Epithelial cell of esophagus (primary cell): ENCODE data around the gene SCN5A.

Experiments used
- DNase-seq: peaks from one replicate; pipeline ENCODE4 v3.0.0; 2010; ENCODE audit warnings: low read depth
- H3K4me3 ChIP-seq: 2 replicates; pipeline ENCODE4 v1.5.1; 2011; ENCODE audit warnings: mild to moderate bottlenecking, low read length, control low read depth
- CTCF ChIP-seq: IDR thresholded peaks from 2 replicates; pipeline ENCODE4 v1.5.1; 2011; ENCODE audit warnings: low read depth, mild to moderate bottlenecking, low read length, control low read depth, inconsistent platforms; ENCODE audit not compliant: insufficient read depth; ENCODE audit errors: missing control alignments

SCN5A gene

GRCh38 chr3:38649500-38650247 lies at the start of gene SCN5A:
SCN5A (minus strand) TSS chr3:38649687; CDS start chr3:38633307, 16,380 bp downstream.
- DNase-seq = peak; percentile 23
- TF ChIP-seq CTCF = no peak
- H3K4me3 ChIP-seq = peak within 1 kb of the TSS; percentile 32

- no peak overlapping the region for H3K4me3 ChIP-seq
- no peak for DNase-seq
- TF ChIP-seq CTCF = no peak
Measured at GRCh38 chr3:38698760-38699159, 49.3 kb upstream of the SCN5A start.

GRCh38 chr3:38698061-38698460 lies 48.6 kb upstream of the SCN5A start:
- H3K4me3 ChIP-seq = no peak overlapping the region
- DNase-seq = no peak
- no peak for TF ChIP-seq CTCF

- no peak for DNase-seq
- H3K4me3 ChIP-seq = no peak overlapping the region
- TF ChIP-seq CTCF = no peak
Measured at GRCh38 chr3:38696034-38696433, 46.5 kb upstream of the SCN5A start.

- no peak for TF ChIP-seq CTCF
- H3K4me3 ChIP-seq = no peak overlapping the region
- no peak for DNase-seq
Measured at GRCh38 chr3:38690185-38690584, 40.7 kb upstream of the SCN5A start.

- DNase-seq = no peak
- TF ChIP-seq CTCF = no peak
- H3K4me3 ChIP-seq = no peak overlapping the region
Measured at GRCh38 chr3:38689774-38690173, 40.3 kb upstream of the SCN5A start.

GRCh38 chr3:38689346-38689745 lies 39.9 kb upstream of the SCN5A start:
- no peak overlapping the region for H3K4me3 ChIP-seq
- no peak for TF ChIP-seq CTCF
- no peak for DNase-seq
